Stimulated activated effector memory CD8-positive, alpha-beta T cell treated with anti-CD3 and anti-CD28 coated beads, Interleukin-12 subunit alpha, Interleukin-12 subunit beta, amount 100 ng/mL, for 72 hours (primary cell): Measurements from ENCODE around the gene CA9.
A peak's percentile ranks its signal among the peaks of the same experiment; 100 is the strongest.
"Not testable (repeated sequence)": the region's sequence is repeated elsewhere in the genome, so short reads cannot be mapped to it uniquely, and the experiment has no call there.

Experiments used
- ATAC-seq: fragments of 150-1000 bp; cut with Tn5 transposase; 2 replicates; pipeline ENCODE4 v1.10.0; 2021
- DNase-seq, 2 donors: peaks; one replicate each; pipeline ENCODE4 v3.0.0; 2021 to 2022; ENCODE audit warnings: low spot score in 2 of 2
- H3K27ac Mint-ChIP-seq: one replicate; pipeline ENCODE4 v1.8.0; 2022; ENCODE audit warnings: mild to moderate bottlenecking, mixed read lengths
- H3K36me3 Mint-ChIP-seq: one replicate; pipeline ENCODE4 v1.8.0; 2022; ENCODE audit warnings: mild to moderate bottlenecking, mixed read lengths
- H3K4me1 Mint-ChIP-seq: one replicate; pipeline ENCODE4 v1.8.0; 2022; ENCODE audit warnings: mixed read lengths
- H3K4me3 Mint-ChIP-seq: one replicate; pipeline ENCODE4 v1.8.0; 2022; ENCODE audit warnings: mild to moderate bottlenecking, mixed read lengths
- H3K9me3 Mint-ChIP-seq: one replicate; pipeline ENCODE4 v1.8.0; 2022; ENCODE audit warnings: mixed read lengths

Gene CA9

GRCh38 chr9:35673132-35674024 lies at the start of gene CA9:
CA9 (plus strand) TSS chr9:35673928; CDS start chr9:35673960, 32 bp downstream.
- Mint-ChIP-seq H3K4me3 (peak within 1 kb of the TSS; percentile 40), H3K9me3 (no peaks in the 10 kb centered on the region), H3K36me3 (peaks cover 5% of the 10 kb centered on the region), H3K27ac (peak within 1 kb of the TSS; percentile 3), H3K4me1 (peaks cover 16% of the 10 kb centered on the region)
- peak; percentile 29 for ATAC-seq
- no peak for DNase-seq

- no peak overlapping the region for H3K27ac Mint-ChIP-seq
- H3K9me3 Mint-ChIP-seq, result no peaks in the 10 kb centered on the region
- no peak overlapping the region for H3K4me3 Mint-ChIP-seq
These were observed 46.2 kb upstream of the CA9 start for GRCh38 chr9:35627575-35627974.

DNA sequence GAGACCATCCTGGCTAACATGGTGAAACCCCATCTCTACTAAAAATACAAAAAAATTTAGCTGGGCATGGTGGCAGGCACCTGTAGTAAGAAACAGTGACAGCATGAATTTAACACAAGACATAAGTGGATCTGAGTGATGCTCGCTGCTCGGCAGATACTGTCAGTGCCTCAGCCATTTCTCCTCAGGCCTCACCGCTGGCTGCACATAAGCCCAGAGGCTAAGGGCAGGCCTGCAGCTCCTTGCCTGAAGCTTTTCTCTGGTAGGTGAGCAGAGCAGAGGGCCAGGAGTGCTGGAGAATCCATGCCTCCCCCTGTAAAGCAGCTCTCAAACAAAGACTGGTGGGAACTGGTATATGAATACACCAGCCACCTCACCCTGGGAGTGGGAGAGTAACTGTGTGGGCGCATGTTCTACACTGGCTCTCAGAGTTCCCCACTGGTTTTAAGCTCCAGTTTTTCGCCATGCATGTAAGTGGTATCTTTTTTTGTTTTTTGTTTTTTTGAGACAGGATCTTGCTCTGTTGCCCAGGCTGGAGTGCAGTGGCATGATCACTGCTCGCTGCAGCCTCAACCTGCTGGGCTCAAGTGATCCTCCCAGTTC lies 45.2 kb upstream of the CA9 start:
- no peak for ATAC-seq
- DNase-seq, result no peak
- Mint-ChIP-seq H3K27ac (no peak overlapping the region), H3K36me3 (no peaks in the 10 kb centered on the region), H3K4me1 (peaks cover 19% of the 10 kb centered on the region), H3K4me3 (no peak overlapping the region), H3K9me3 (no peaks in the 10 kb centered on the region)

More at GRCh38 chr9:35627575-35627974, 46.2 kb upstream of the CA9 start:
- ATAC-seq (no peak), DNase-seq (no peak)
- Mint-ChIP-seq H3K4me1 (peaks cover 19% of the 10 kb centered on the region), H3K36me3 (no peaks in the 10 kb centered on the region)

- ATAC-seq (no peak), DNase-seq (no peak)
- Mint-ChIP-seq H3K27ac (no peak overlapping the region), H3K4me3 (no peak overlapping the region), H3K4me1 (peaks cover 21% of the 10 kb centered on the region), H3K36me3 (no peaks in the 10 kb centered on the region), H3K9me3 (no peaks in the 10 kb centered on the region)
These were observed 44.1 kb upstream of the CA9 start for GRCh38 chr9:35629597-35629996.

- peaks cover 3% of the 10 kb centered on the region for H3K9me3 Mint-ChIP-seq
- H3K27ac Mint-ChIP-seq, result peak overlapping the region; percentile 89
- no peak for DNase-seq
- ATAC-seq, result no peak
- H3K4me3 Mint-ChIP-seq, result peak overlapping the region; percentile 33
- H3K36me3 Mint-ChIP-seq, result no peaks in the 10 kb centered on the region
- H3K4me1 Mint-ChIP-seq, result peaks cover 58% of the 10 kb centered on the region
These were observed 38.0 kb upstream of the CA9 start for GRCh38 chr9:35635730-35636129.

GRCh38 chr9:35636135-35636876 lies 37.4 kb upstream of the CA9 start:
- ATAC-seq, result no peak
- H3K36me3 Mint-ChIP-seq, result no peaks in the 10 kb centered on the region
- peak overlapping the region; percentile 58 for H3K4me3 Mint-ChIP-seq
- H3K4me1 Mint-ChIP-seq, result peaks cover 64% of the 10 kb centered on the region
- peaks cover 3% of the 10 kb centered on the region for H3K9me3 Mint-ChIP-seq
- peak overlapping the region; percentile 89 for H3K27ac Mint-ChIP-seq
- DNase-seq, result no peak

DNA sequence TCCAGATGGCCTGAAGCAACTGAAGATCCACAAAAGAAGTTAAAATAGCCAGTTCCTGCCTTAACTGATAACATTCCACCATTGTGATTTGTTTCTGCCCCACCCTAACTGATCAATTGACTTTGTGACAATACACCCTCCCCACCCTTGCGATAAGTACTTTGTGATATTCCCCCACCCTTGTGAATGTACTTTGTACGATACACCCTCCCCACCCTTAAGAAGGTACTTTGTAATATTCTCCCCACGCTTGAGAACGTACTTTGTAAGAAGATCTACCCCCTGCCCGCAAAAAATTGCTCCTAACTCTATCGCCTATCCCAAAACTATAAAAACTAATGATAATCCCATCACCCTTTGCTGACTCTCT lies 36.9 kb upstream of the CA9 start:
- not testable (repeated sequence) for DNase-seq, ATAC-seq, H3K36me3 Mint-ChIP-seq, H3K9me3 Mint-ChIP-seq
- Mint-ChIP-seq H3K4me1 (peaks cover 68% of the 10 kb centered on the region), H3K4me3 (peak overlapping the region; percentile 58), H3K27ac (peak overlapping the region; percentile 89)

DNA sequence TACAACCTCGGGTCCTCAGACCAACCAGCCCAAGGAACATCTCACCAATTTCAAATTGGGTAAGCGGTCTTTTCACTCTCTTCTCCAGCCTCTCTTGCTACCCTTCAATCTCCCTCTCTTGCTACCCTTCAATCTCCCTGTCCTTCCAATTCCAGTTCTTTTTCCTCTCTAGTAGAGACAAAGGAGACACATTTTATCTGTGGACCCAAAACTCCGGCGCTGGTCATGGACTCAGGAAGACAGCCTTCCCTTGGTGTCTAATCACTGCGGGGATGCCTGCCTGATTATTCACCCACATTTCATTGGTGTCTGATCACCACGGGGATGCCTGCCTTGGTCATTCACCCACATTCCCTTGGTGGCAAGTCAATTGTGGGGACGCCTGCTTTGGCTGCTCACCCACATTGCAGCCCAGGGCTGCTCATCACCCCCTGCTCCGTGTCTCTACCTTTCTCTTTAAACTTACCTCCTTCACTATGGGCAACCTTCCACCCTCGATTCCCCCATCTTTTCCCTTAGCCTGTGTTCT lies 36.2 kb upstream of the CA9 start:
- H3K4me3 Mint-ChIP-seq, result peak overlapping the region; percentile 58
- ATAC-seq, H3K9me3 Mint-ChIP-seq, H3K36me3 Mint-ChIP-seq, DNase-seq: not testable (repeated sequence)
- H3K27ac Mint-ChIP-seq, result peak overlapping the region; percentile 89
- H3K4me1 Mint-ChIP-seq, result peaks cover 68% of the 10 kb centered on the region

GRCh38 chr9:35638751-35639150 lies 35.0 kb upstream of the CA9 start:
- H3K9me3 Mint-ChIP-seq, ATAC-seq, DNase-seq, H3K36me3 Mint-ChIP-seq: not testable (repeated sequence)
- Mint-ChIP-seq H3K4me3 (peak overlapping the region; percentile 58), H3K4me1 (peaks cover 74% of the 10 kb centered on the region), H3K27ac (peak overlapping the region; percentile 89)

DNA sequence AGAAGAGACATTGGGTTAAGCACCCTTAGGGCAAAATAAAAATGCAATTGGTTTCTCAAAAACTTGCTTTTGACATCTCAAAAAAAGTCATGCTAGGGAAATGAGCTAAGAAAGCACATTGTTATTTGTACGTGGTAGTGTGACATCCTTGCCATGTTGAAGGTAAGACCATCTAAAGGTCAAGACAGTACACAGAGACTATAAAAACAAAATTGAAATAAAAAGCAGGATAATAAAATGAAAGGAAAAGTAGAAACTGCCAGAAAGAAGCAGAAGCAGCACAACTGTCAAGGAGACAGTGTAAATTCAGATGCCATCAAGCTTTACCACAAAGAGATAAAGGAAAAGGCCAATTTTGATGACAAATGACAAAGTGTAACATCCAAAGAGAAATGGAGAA lies 34.5 kb upstream of the CA9 start:
- Mint-ChIP-seq H3K4me3 (peak overlapping the region; percentile 58), H3K4me1 (peaks cover 74% of the 10 kb centered on the region), H3K27ac (peak overlapping the region; percentile 89)
- DNase-seq, H3K9me3 Mint-ChIP-seq, ATAC-seq, H3K36me3 Mint-ChIP-seq: not testable (repeated sequence)

GRCh38 chr9:35639631-35640030 lies 34.1 kb upstream of the CA9 start:
- ATAC-seq (no peak), DNase-seq (no peak)
- Mint-ChIP-seq H3K4me1 (peaks cover 76% of the 10 kb centered on the region), H3K9me3 (peaks cover 3% of the 10 kb centered on the region), H3K4me3 (peak overlapping the region; percentile 58), H3K36me3 (peaks cover 14% of the 10 kb centered on the region), H3K27ac (peak overlapping the region; percentile 89)

DNA sequence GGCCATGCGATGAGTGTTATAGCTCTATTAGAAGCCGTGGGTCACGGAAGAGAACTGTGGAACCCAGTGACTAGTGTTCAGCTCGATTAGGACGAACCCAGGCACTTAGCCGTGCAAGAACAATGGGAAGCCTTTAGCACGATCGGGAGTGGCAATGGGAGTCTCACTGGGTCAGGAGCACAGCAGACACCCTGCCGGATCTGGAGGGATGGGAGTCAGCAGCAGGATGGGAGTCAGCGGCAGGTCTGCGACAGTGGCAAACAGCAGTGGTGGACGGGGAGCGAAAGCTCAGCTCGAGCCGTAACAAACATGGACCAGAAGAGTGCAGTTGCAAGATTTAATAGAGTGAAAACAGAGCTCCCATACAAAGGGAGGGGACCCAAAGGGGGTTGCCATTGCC lies 33.3 kb upstream of the CA9 start:
- H3K9me3 Mint-ChIP-seq, ATAC-seq, DNase-seq: not testable (repeated sequence)
- Mint-ChIP-seq H3K4me3 (peak overlapping the region; percentile 58), H3K36me3 (peaks cover 18% of the 10 kb centered on the region), H3K4me1 (peaks cover 72% of the 10 kb centered on the region), H3K27ac (peak overlapping the region; percentile 89)

- not testable (repeated sequence) for DNase-seq, ATAC-seq, H3K9me3 Mint-ChIP-seq, H3K4me3 Mint-ChIP-seq, H3K27ac Mint-ChIP-seq
- H3K36me3 Mint-ChIP-seq, result peaks cover 28% of the 10 kb centered on the region
- peaks cover 68% of the 10 kb centered on the region for H3K4me1 Mint-ChIP-seq
These were observed 32.2 kb upstream of the CA9 start for GRCh38 chr9:35641478-35641877.

DNA sequence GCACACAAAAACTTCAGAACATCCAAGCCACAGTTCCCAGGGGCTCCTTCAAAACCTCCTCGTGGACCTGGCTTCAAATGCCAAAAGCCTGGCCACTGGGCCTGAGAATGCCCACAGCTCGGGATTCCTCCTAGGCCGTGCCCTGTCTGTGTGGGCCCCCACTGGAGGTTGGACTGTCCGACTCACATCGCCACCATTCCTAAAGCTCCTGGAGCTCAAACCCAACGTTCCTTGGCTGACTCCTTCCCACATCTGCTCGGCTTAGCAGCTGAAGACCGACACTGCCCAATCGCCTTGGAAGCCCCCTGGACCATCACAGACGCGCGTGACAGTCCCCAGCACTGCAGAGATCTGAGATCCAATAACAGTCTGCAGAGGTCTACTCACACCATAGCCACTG lies 30.7 kb upstream of the CA9 start:
- Mint-ChIP-seq H3K27ac (peak overlapping the region; percentile 50), H3K4me3 (no peak overlapping the region), H3K9me3 (peaks cover 3% of the 10 kb centered on the region), H3K4me1 (peaks cover 62% of the 10 kb centered on the region), H3K36me3 (peaks cover 41% of the 10 kb centered on the region)
- DNase-seq (no peak), ATAC-seq (no peak)

DNA sequence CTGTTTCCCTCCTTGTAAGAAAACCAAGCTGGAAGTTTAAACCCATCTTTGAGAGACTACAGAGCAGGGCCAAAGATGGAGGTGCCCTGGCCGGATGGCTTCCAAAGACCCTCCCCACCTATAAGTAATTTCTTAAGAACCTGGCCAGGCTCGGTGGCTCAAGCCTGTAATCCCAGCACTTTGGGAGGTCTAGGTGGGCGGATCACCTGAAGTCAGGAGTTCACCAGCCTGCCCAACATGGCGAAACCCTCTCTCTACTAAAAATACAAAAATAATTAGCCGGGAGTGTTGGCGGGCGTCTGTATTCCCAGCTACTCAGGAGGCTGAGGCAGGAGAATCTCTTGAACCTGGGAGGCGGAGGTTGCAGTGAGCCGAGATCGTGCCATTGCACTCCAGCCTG lies 28.0 kb upstream of the CA9 start:
- not testable (repeated sequence) for DNase-seq, H3K9me3 Mint-ChIP-seq, ATAC-seq
- Mint-ChIP-seq H3K27ac (peak overlapping the region; percentile 96), H3K36me3 (peaks cover 52% of the 10 kb centered on the region), H3K4me1 (peaks cover 59% of the 10 kb centered on the region), H3K4me3 (peak overlapping the region; percentile 89)
